Measurements from ENCODE around the gene BICDL1. TPM values are rescaled to one million over a fixed set of nuclear protein-coding genes. Genes with fewer than 3 reads are reported as not detected.

The BICDL1 gene
- total and polyA plus RNA-seq, 2 donors (not counting 1 experiment from before 2014, with no cell fraction given) = not detected

- H3K27ac ChIP-seq (ENCODE audit: insufficient read depth, low read length) = no peak overlapping the region
- H3K4me3 ChIP-seq (replicated peaks in 1 of 4; ENCODE audit: control extremely low read depth in 1 of 4, insufficient read depth in 1 of 4, low read depth in 3 of 4, low read length in 4 of 4) = no peak overlapping the region
- no peaks in the 10 kb centered on the region for H3K4me1 ChIP-seq (ENCODE audit: control insufficient read depth, extremely low read depth, insufficient read depth, low read length)
- no peaks in the 10 kb centered on the region for H4K20me1 ChIP-seq (ENCODE audit: control insufficient read depth, extremely low read depth, insufficient read depth, low read length)
- DNase-seq (ENCODE audit: low read depth in 2 of 2) = no peak
- no peaks in the 10 kb centered on the region for H3K27me3 ChIP-seq (ENCODE audit: control insufficient read depth, insufficient read depth, low read length)
- H3K9me3 ChIP-seq (ENCODE audit: control insufficient read depth, insufficient read depth, low read depth, low read length) = no peaks in the 10 kb centered on the region
- H2AFZ ChIP-seq (ENCODE audit: low read length) = no peak overlapping the region
- H3K4me2 ChIP-seq (ENCODE audit: extremely low read depth, insufficient read depth, low read length) = no peak overlapping the region
- no peaks in the 10 kb centered on the region for H3K79me2 ChIP-seq (ENCODE audit: control insufficient read depth, insufficient read depth, low read length)
- H3K36me3 ChIP-seq (ENCODE audit: control insufficient read depth, insufficient read depth, low read length) = no peaks in the 10 kb centered on the region
- no peak overlapping the region for H3K9ac ChIP-seq (ENCODE audit: insufficient read depth, low read length)
- TF ChIP-seq CTCF (conservative IDR thresholded peaks at IDR 0.05 in 1 of 2, IDR thresholded peaks at IDR 0.05 in 1 of 2; ENCODE audit: low read depth in 1 of 2, low read length in 2 of 2) = no peak
- no peak for TF ChIP-seq EZH2 (IDR thresholded peaks at IDR 0.05; ENCODE audit: low read length, missing control alignments)
Measured at GRCh38 chr12:120007272-120007671, 18.2 kb downstream of the BICDL1 start.

GRCh38 chr12:120010661-120011230, 21.7 kb downstream of the BICDL1 start:
- Histone ChIP-seq H3K9me3 (ENCODE audit: control insufficient read depth, insufficient read depth, low read depth, low read length) (no peaks in the 10 kb centered on the region), H3K4me1 (ENCODE audit: control insufficient read depth, extremely low read depth, insufficient read depth, low read length) (no peaks in the 10 kb centered on the region), H3K9ac (ENCODE audit: insufficient read depth, low read length) (no peak overlapping the region), H3K36me3 (ENCODE audit: control insufficient read depth, insufficient read depth, low read length) (no peaks in the 10 kb centered on the region), H4K20me1 (ENCODE audit: control insufficient read depth, extremely low read depth, insufficient read depth, low read length) (no peaks in the 10 kb centered on the region), H3K27me3 (ENCODE audit: control insufficient read depth, insufficient read depth, low read length) (no peaks in the 10 kb centered on the region), H3K27ac (ENCODE audit: insufficient read depth, low read length) (no peak overlapping the region), H3K4me3 (replicated peaks in 1 of 4; ENCODE audit: control extremely low read depth in 1 of 4, insufficient read depth in 1 of 4, low read depth in 3 of 4, low read length in 4 of 4) (no peak overlapping the region), H2AFZ (ENCODE audit: low read length) (no peak overlapping the region), H3K4me2 (ENCODE audit: extremely low read depth, insufficient read depth, low read length) (no peak overlapping the region), H3K79me2 (ENCODE audit: control insufficient read depth, insufficient read depth, low read length) (no peaks in the 10 kb centered on the region)
- DNase-seq (ENCODE audit: low read depth in 2 of 2) = no peak
- TF ChIP-seq CTCF (conservative IDR thresholded peaks at IDR 0.05 in 1 of 2, IDR thresholded peaks at IDR 0.05 in 1 of 2; ENCODE audit: low read depth in 1 of 2, low read length in 2 of 2) (no peak), EZH2 (IDR thresholded peaks at IDR 0.05; ENCODE audit: low read length, missing control alignments) (no peak)

GRCh38 chr12:120012067-120012621, 23.1 kb downstream of the BICDL1 start:
- DNase-seq (ENCODE audit: low read depth in 2 of 2) = peak in 1 of 2 donors; percentile 13
- Histone ChIP-seq H3K4me2 (ENCODE audit: extremely low read depth, insufficient read depth, low read length) (no peak overlapping the region), H3K27me3 (ENCODE audit: control insufficient read depth, insufficient read depth, low read length) (no peaks in the 10 kb centered on the region), H2AFZ (ENCODE audit: low read length) (no peak overlapping the region), H3K79me2 (ENCODE audit: control insufficient read depth, insufficient read depth, low read length) (no peaks in the 10 kb centered on the region), H3K27ac (ENCODE audit: insufficient read depth, low read length) (no peak overlapping the region), H3K9ac (ENCODE audit: insufficient read depth, low read length) (no peak overlapping the region), H4K20me1 (ENCODE audit: control insufficient read depth, extremely low read depth, insufficient read depth, low read length) (no peaks in the 10 kb centered on the region), H3K4me1 (ENCODE audit: control insufficient read depth, extremely low read depth, insufficient read depth, low read length) (no peaks in the 10 kb centered on the region), H3K4me3 (replicated peaks in 1 of 4; ENCODE audit: control extremely low read depth in 1 of 4, insufficient read depth in 1 of 4, low read depth in 3 of 4, low read length in 4 of 4) (no peak overlapping the region), H3K9me3 (ENCODE audit: control insufficient read depth, insufficient read depth, low read depth, low read length) (no peaks in the 10 kb centered on the region), H3K36me3 (ENCODE audit: control insufficient read depth, insufficient read depth, low read length) (no peaks in the 10 kb centered on the region)
- TF ChIP-seq EZH2 (IDR thresholded peaks at IDR 0.05; ENCODE audit: low read length, missing control alignments) (no peak), CTCF (conservative IDR thresholded peaks at IDR 0.05 in 1 of 2, IDR thresholded peaks at IDR 0.05 in 1 of 2; ENCODE audit: low read depth in 1 of 2, low read length in 2 of 2) (no peak)
